ENCODE data around the gene CTNNBIP1. TPM values are rescaled to one million over a fixed set of nuclear protein-coding genes. Genes with fewer than 3 reads are reported as not detected.
"Not testable (repeated sequence)": the region's sequence is repeated elsewhere in the genome, so short reads cannot be mapped to it uniquely, and the experiment has no call there.

The CTNNBIP1 gene
- total RNA-seq, 1 experiment from 2014 or later = 17.1 TPM

GRCh38 chr1:9920606-9921005 is 10.5 kb upstream of the CTNNBIP1 start:
- Mint-ChIP-seq H3K9me3 (ENCODE audit: unreplicated experiment) (no peaks in the 10 kb centered on the region), H3K4me3 (ENCODE audit: unreplicated experiment) (no peak overlapping the region), H3K36me3 (ENCODE audit: insufficient read depth, unreplicated experiment) (no peaks in the 10 kb centered on the region), H3K27me3 (ENCODE audit: insufficient read depth, unreplicated experiment) (peaks cover 2% of the 10 kb centered on the region), H3K27ac (ENCODE audit: unreplicated experiment) (no peak overlapping the region), H3K4me1 (ENCODE audit: low read depth, unreplicated experiment) (no peaks in the 10 kb centered on the region)
- no peak overlapping the region for H3K4me3 ChIP-seq (ENCODE audit: low read depth, low read length)
- TF ChIP-seq CTCF (IDR thresholded peaks at IDR 0.05; ENCODE audit: insufficient read depth in 1 of 2, low read depth in 1 of 2, low read length in 1 of 2, severe bottlenecking in 1 of 2, unreplicated experiment in 1 of 2) = no peak
- ChIA-PET POLR2A (no interaction called here), CTCF (no interaction called here)
- H3K4me1 ChIP-seq = no peaks in the 10 kb centered on the region
- no peaks in the 10 kb centered on the region for H3K36me3 ChIP-seq (ENCODE audit: control insufficient read depth, insufficient read depth, low read length)
- no peak for DNase-seq
- intact Hi-C loops (cut with micrococcal nuclease; ENCODE audit: unreplicated experiment) = no loop called here
- no peaks in the 10 kb centered on the region for H3K9me3 ChIP-seq
- no TSS peak for BruUV-seq (replicated peaks)
- H3K27me3 ChIP-seq (replicated peaks; ENCODE audit: control insufficient read depth, insufficient read depth, low read length) = no peaks in the 10 kb centered on the region

- intact Hi-C loops (cut with micrococcal nuclease; ENCODE audit: unreplicated experiment) = no loop called here
- no peak overlapping the region for H3K4me3 Mint-ChIP-seq (ENCODE audit: unreplicated experiment)
- no peak overlapping the region for H3K27ac Mint-ChIP-seq (ENCODE audit: unreplicated experiment)
- no peak for DNase-seq
- H3K9me3 Mint-ChIP-seq (ENCODE audit: unreplicated experiment) = no peaks in the 10 kb centered on the region
- Histone ChIP-seq H3K27me3 (replicated peaks; ENCODE audit: control insufficient read depth, insufficient read depth, low read length) (no peaks in the 10 kb centered on the region), H3K36me3 (ENCODE audit: control insufficient read depth, insufficient read depth, low read length) (no peaks in the 10 kb centered on the region), H3K9me3 (no peaks in the 10 kb centered on the region), H3K4me3 (ENCODE audit: low read depth, low read length) (no peak overlapping the region), H3K4me1 (no peaks in the 10 kb centered on the region)
- peaks cover 2% of the 10 kb centered on the region for H3K27me3 Mint-ChIP-seq (ENCODE audit: insufficient read depth, unreplicated experiment)
- H3K36me3 Mint-ChIP-seq (ENCODE audit: insufficient read depth, unreplicated experiment) = no peaks in the 10 kb centered on the region
- CTCF ChIA-PET = no interaction called here
- TF ChIP-seq CTCF (IDR thresholded peaks at IDR 0.05; ENCODE audit: insufficient read depth in 1 of 2, low read depth in 1 of 2, low read length in 1 of 2, severe bottlenecking in 1 of 2, unreplicated experiment in 1 of 2) = no peak
- no TSS peak for BruUV-seq (replicated peaks)
- no peaks in the 10 kb centered on the region for H3K4me1 Mint-ChIP-seq (ENCODE audit: low read depth, unreplicated experiment)
- POLR2A ChIA-PET = no interaction called here
Measured at GRCh38 chr1:9917901-9918300, 7.8 kb upstream of the CTNNBIP1 start.

- H3K27me3 ChIP-seq (replicated peaks; ENCODE audit: control insufficient read depth, insufficient read depth, low read length); CTCF ChIA-PET; H3K36me3 ChIP-seq (ENCODE audit: control insufficient read depth, insufficient read depth, low read length); intact Hi-C loops (cut with micrococcal nuclease; ENCODE audit: unreplicated experiment); H3K36me3 Mint-ChIP-seq (ENCODE audit: insufficient read depth, unreplicated experiment); DNase-seq; H3K4me1 ChIP-seq; H3K4me3 ChIP-seq (ENCODE audit: low read depth, low read length); BruUV-seq (replicated peaks); H3K27me3 Mint-ChIP-seq (ENCODE audit: insufficient read depth, unreplicated experiment); H3K27ac Mint-ChIP-seq (ENCODE audit: unreplicated experiment); H3K9me3 ChIP-seq; H3K4me3 Mint-ChIP-seq (ENCODE audit: unreplicated experiment); H3K4me1 Mint-ChIP-seq (ENCODE audit: low read depth, unreplicated experiment); POLR2A ChIA-PET; H3K9me3 Mint-ChIP-seq (ENCODE audit: unreplicated experiment): not testable (repeated sequence)
Measured at GRCh38 chr1:9917495-9917894, 7.4 kb upstream of the CTNNBIP1 start.

- Mint-ChIP-seq H3K27ac (ENCODE audit: unreplicated experiment) (no peak overlapping the region), H3K27me3 (ENCODE audit: insufficient read depth, unreplicated experiment) (peaks cover 2% of the 10 kb centered on the region), H3K4me1 (ENCODE audit: low read depth, unreplicated experiment) (peaks cover 10% of the 10 kb centered on the region), H3K4me3 (ENCODE audit: unreplicated experiment) (no peak overlapping the region), H3K9me3 (ENCODE audit: unreplicated experiment) (no peaks in the 10 kb centered on the region), H3K36me3 (ENCODE audit: insufficient read depth, unreplicated experiment) (no peaks in the 10 kb centered on the region)
- intact Hi-C loops (cut with micrococcal nuclease; ENCODE audit: unreplicated experiment) = no loop called here
- TF ChIP-seq CTCF (IDR thresholded peaks at IDR 0.05; ENCODE audit: insufficient read depth in 1 of 2, low read depth in 1 of 2, low read length in 1 of 2, severe bottlenecking in 1 of 2, unreplicated experiment in 1 of 2) = no peak
- BruUV-seq (replicated peaks) = no TSS peak
- H3K4me3 ChIP-seq (ENCODE audit: low read depth, low read length) = no peak overlapping the region
- POLR2A ChIA-PET = no interaction called here
- H3K36me3 ChIP-seq (ENCODE audit: control insufficient read depth, insufficient read depth, low read length) = no peaks in the 10 kb centered on the region
- H3K9me3 ChIP-seq = no peaks in the 10 kb centered on the region
- no peaks in the 10 kb centered on the region for H3K27me3 ChIP-seq (replicated peaks; ENCODE audit: control insufficient read depth, insufficient read depth, low read length)
- CTCF ChIA-PET = no interaction called here
- DNase-seq = no peak
- peaks cover 7% of the 10 kb centered on the region for H3K4me1 ChIP-seq
Measured at GRCh38 chr1:9916452-9916851, 6.4 kb upstream of the CTNNBIP1 start.

Data from Caco-2 (cell line).